Articular chondrocyte of knee joint (primary cell): ENCODE results near the gene MFN2. TPM values are rescaled to one million over a fixed set of nuclear protein-coding genes. Genes with fewer than 3 reads are reported as not detected.

ENCODE experiments used
- small RNA-seq: library from RNA; depleted of rRNA; stranded (forward); fragments of <200 nt; gene quantifications from one replicate; pipeline ENCODE3, GENCODE V24; 2012
- total RNA-seq: library from RNA; depleted of rRNA; stranded (reverse); fragments of >200 nt; gene quantifications from 2 replicates; pipeline ENCODE4 v1.2.3, GENCODE V29; 2012

MFN2 gene
- 52.0 and 52.1 TPM in 2 replicates for total RNA-seq

GRCh38 chr1:11979851-11980675 lies at the start of gene MFN2:
Gene MFN2 (plus strand): TSS chr1:11980444. CDS start chr1:11989169, 8,725 bp downstream.

GRCh38 chr1:11934302-11935056 lies 45.8 kb upstream of the MFN2 start, which contains the start of gene PLOD1:
Gene PLOD1 (plus strand): TSS chr1:11934717. CDS start chr1:11934780, 63 bp downstream.

Small RNAs within 50 kb of the gene (small RNA-seq; reads per million reads assigned to genes)
- not detected for gene AL096840.1
- gene MIR6729 = not detected
- not detected for gene RF00019
- gene RN7SL649P = not detected

Other genes starting within 250 kb of the MFN2 start
- gene AGTRAP, start 244.3 kb upstream of the MFN2 start, total RNA-seq = 37.2 and 54.1 TPM in 2 replicates
- 0.43 and 0.52 TPM in 2 replicates for gene C1orf167, start 218.3 kb upstream of the MFN2 start, total RNA-seq
- gene MTHFR, start 174.5 kb upstream of the MFN2 start, total RNA-seq = 21.9 and 36.5 TPM in 2 replicates
- gene CLCN6, start 174.3 kb upstream of the MFN2 start, total RNA-seq = 11.0 and 17.6 TPM in 2 replicates
- not detected in 2 replicates for gene NPPA, start 132.7 kb upstream of the MFN2 start, total RNA-seq
- not detected in 2 replicates for gene NPPB, start 121.5 kb upstream of the MFN2 start, total RNA-seq
- gene KIAA2013, start 54.0 kb upstream of the MFN2 start, total RNA-seq = 46.2 and 47.6 TPM in 2 replicates
- gene PLOD1, start 45.7 kb upstream of the MFN2 start, total RNA-seq = 192 and 220 TPM in 2 replicates
- 15.0 and 17.0 TPM in 2 replicates for gene MIIP, start 39.1 kb downstream of the MFN2 start, total RNA-seq
- gene TNFRSF8, start 82.9 kb downstream of the MFN2 start, total RNA-seq = 0.13 and 0.22 TPM in 2 replicates
- 23.6 and 30.3 TPM in 2 replicates for gene TNFRSF1B, start 186.5 kb downstream of the MFN2 start, total RNA-seq
- 65.9 and 68.5 TPM in 2 replicates for gene VPS13D, start 249.6 kb downstream of the MFN2 start, total RNA-seq